ENCODE results near the gene ANKRD29. TPM values are rescaled to one million over a fixed set of nuclear protein-coding genes. Genes with fewer than 3 reads are reported as not detected.

Gene ANKRD29
- polyA plus RNA-seq, 1 of the 3 experiments (the other 2 are of a cell fraction): 8.2 TPM

- Histone ChIP-seq H3K9me3 (no peaks in the 10 kb centered on the region), H3K4me2 (peak overlapping the region; percentile 93), H3K27me3 (ENCODE audit: insufficient read depth) (no peaks in the 10 kb centered on the region), H3K4me1 (ENCODE audit: control insufficient read depth in 1 of 2, insufficient read depth in 2 of 2, low read depth in 1 of 2, low read length in 1 of 2) (peaks cover 0 to 9% of the 10 kb centered on the region in 2 experiments; a peak in 1 of 4 replicates), H4K20me1 (ENCODE audit: insufficient read depth) (no peaks in the 10 kb centered on the region), H3K79me2 (ENCODE audit: insufficient read depth) (peaks cover 49% of the 10 kb centered on the region), H3K4me3 (ENCODE audit: low read depth in 2 of 2, low read length in 1 of 2) (peak overlapping the region; percentile 81 to 83), H3K9me2 (no peaks in the 10 kb centered on the region), H3F3A (replicated peaks; ENCODE audit: insufficient read depth) (peaks cover 15% of the 10 kb centered on the region), H3K9ac (peak overlapping the region; percentile 96), H3K27ac (ENCODE audit: low read depth in 2 of 2, low read length in 1 of 2) (peak overlapping the region; percentile 91 to 99; a peak in 3 of 4 replicates), H2AFZ (ENCODE audit: low read depth) (peak overlapping the region; percentile 81; the same call in 1 of the 2 replicates), H3K36me3 (replicated peaks in 1 of 2; ENCODE audit: control insufficient read depth in 1 of 2, insufficient read depth in 2 of 2, low read length in 1 of 2) (no peaks in the 10 kb centered on the region)
- 0% methylated on average over 2 of the region's 14 CpGs for WGBS (ENCODE audit: low lambda C conversion rate)
- ChIA-PET CTCF (interaction anchor here (1.5 to 3.5 kb wide), 4 partner anchors 14 to 333 kb away, joined by 4 to 13 read pairs (median 4); no protein-coding TSS in a partner anchor), POLR2A (no interaction called here)
- no peak for DNase-seq
- TF ChIP-seq FOXJ3 (CRISPR knock-in tag; IDR thresholded peaks at IDR 0.05): 0 out of 2 replicates have a peak, but pooled peaks have one; percentile 10
- TF ChIP-seq REST (IDR thresholded peaks at IDR 0.05; ENCODE audit: low read depth, low read length): no peak
Measured at GRCh38 chr18:23585897-23586248, 76.8 kb downstream of the ANKRD29 start.

- Histone ChIP-seq H3K9me2 (no peaks in the 10 kb centered on the region), H3K27ac (ENCODE audit: low read depth in 2 of 2, low read length in 1 of 2) (peak overlapping the region in 1 of 2 experiments; percentile 99; a peak in 1 of 4 replicates), H3K4me1 (ENCODE audit: control insufficient read depth in 1 of 2, insufficient read depth in 2 of 2, low read depth in 1 of 2, low read length in 1 of 2) (peaks cover 0 to 9% of the 10 kb centered on the region in 2 experiments; a peak in 1 of 4 replicates), H3K27me3 (ENCODE audit: insufficient read depth) (no peaks in the 10 kb centered on the region), H3K36me3 (replicated peaks in 1 of 2; ENCODE audit: control insufficient read depth in 1 of 2, insufficient read depth in 2 of 2, low read length in 1 of 2) (no peaks in the 10 kb centered on the region), H2AFZ (ENCODE audit: low read depth) (peak overlapping the region; percentile 81; the same call in 1 of the 2 replicates), H3K79me2 (ENCODE audit: insufficient read depth) (peaks cover 49% of the 10 kb centered on the region), H3F3A (replicated peaks; ENCODE audit: insufficient read depth) (peaks cover 15% of the 10 kb centered on the region), H3K4me3 (ENCODE audit: low read depth in 2 of 2, low read length in 1 of 2) (peak overlapping the region; percentile 81 to 83), H3K4me2 (peak overlapping the region; percentile 93), H3K9me3 (no peaks in the 10 kb centered on the region), H4K20me1 (ENCODE audit: insufficient read depth) (0 out of 2 replicates have a peak, but pooled peaks cover 5% of the 10 kb centered on the region), H3K9ac (peak overlapping the region; percentile 96)
- 55% methylated on average over 19 of the region's 19 CpGs for WGBS (ENCODE audit: low lambda C conversion rate)
- POLR2A ChIA-PET: no interaction called here
- CTCF ChIA-PET: interaction anchor here (1.5 to 3.5 kb wide), 4 partner anchors 13 to 333 kb away, joined by 4 to 13 read pairs (median 4); no protein-coding TSS in a partner anchor
- DNase-seq: peak; percentile 25
- TF ChIP-seq CTCF (IDR thresholded peaks at IDR 0.05): no peak
- TF ChIP-seq GABPA (IDR thresholded peaks at IDR 0.05; ENCODE audit: low read depth): no peak
- no peak for TF ChIP-seq IRF3 (IDR thresholded peaks at IDR 0.05; ENCODE audit: low read depth, low read length)
- TF ChIP-seq JUND (IDR thresholded peaks at IDR 0.05): no peak
- no peak for TF ChIP-seq TEAD4 (IDR thresholded peaks at IDR 0.05; ENCODE audit: borderline replicate concordance, insufficient read depth)
- TF ChIP-seq PBX3 (IDR thresholded peaks at IDR 0.05): no peak
- TF ChIP-seq USF1 (IDR thresholded peaks at IDR 0.05; ENCODE audit: borderline replicate concordance, low read depth): no peak
- TF ChIP-seq FOXJ3 (CRISPR knock-in tag; IDR thresholded peaks at IDR 0.05): no peak
- no peak for TF ChIP-seq GATA2 (CRISPR knock-in tag; IDR thresholded peaks at IDR 0.05)
- no peak for TF ChIP-seq EZH2phosphoT487 (IDR thresholded peaks at IDR 0.05; ENCODE audit: borderline replicate concordance, low read depth)
- no peak for TF ChIP-seq TCF12 (IDR thresholded peaks at IDR 0.05)
Measured at GRCh38 chr18:23585007-23585871, 77.5 kb downstream of the ANKRD29 start.

Data from SK-N-SH (cell line).